Gastroesophageal sphincter (tissue), 3 donors: Measurements from ENCODE around the gene SDK1.

Experiments used
- CTCF ChIP-seq, 4 experiments: fragments of 200-600 bp in 2 of 4; fragments of 450-650 bp in 2 of 4; sonication (generic) in 1 of 4; IDR thresholded peaks; one replicate each; pipeline ENCODE4 v1.5.1; 2017 to 2019; ENCODE audit warnings: antibody characterized with exemption in 4 of 4, mild to moderate bottlenecking in 2 of 4, moderate library complexity in 2 of 4
- EP300 ChIP-seq: sonication (generic); formaldehyde crosslinking; IDR thresholded peaks from one replicate; pipeline ENCODE4 v1.6.1; 2017; ENCODE audit warnings: antibody characterized with exemption, mild to moderate bottlenecking
- POLR2A ChIP-seq, 2 donors: fragments of 450-650 bp; IDR thresholded peaks; one replicate each; pipeline ENCODE4 v1.6.1; 2017; ENCODE audit warnings: antibody characterized with exemption in 2 of 2, mild to moderate bottlenecking in 2 of 2, moderate library complexity in 1 of 2
- POLR2AphosphoS5 ChIP-seq: sonication (generic); formaldehyde crosslinking; IDR thresholded peaks from one replicate; pipeline ENCODE4 v1.6.1; 2017; ENCODE audit warnings: antibody characterized with exemption

- TF ChIP-seq POLR2A (IDR thresholded peaks at IDR 0.05) (no peak), CTCF (IDR thresholded peaks at IDR 0.05) (no peak), EP300 (no peak), POLR2AphosphoS5 (no peak)
These were observed 697.0 kb downstream of the SDK1 start for GRCh38 chr7:3998060-3998459.
